Endothelial cell of umbilical vein (primary cell): ENCODE measurements around the gene TFDP1. TPM values are rescaled to one million over a fixed set of nuclear protein-coding genes. Genes with fewer than 3 reads are reported as not detected.
A peak's percentile ranks its signal among the peaks of the same experiment; 100 is the strongest.

Experiments used
- BruUV-seq: library from RNA; stranded (reverse); fragments of 400-500 nt; replicated peaks from 2 replicates; lab custom pipeline; 2021; lab: Mats Ljungman, UMichigan
- CTCF ChIA-PET: fragments of 300-600, 350-600 bp; sonication (Branson Sonifier 250); formaldehyde crosslinking; loops from one replicate; lab custom pipeline; 2021; ENCODE audit warnings: antibody characterized with exemption, inconsistent platforms; lab: Charles Lee
- POLR2A ChIA-PET: fragments of 300-600, 350-600 bp; sonication (Branson Sonifier 250); formaldehyde crosslinking; loops from one replicate; lab custom pipeline; 2021; ENCODE audit warnings: antibody characterized with exemption, inconsistent platforms; lab: Charles Lee
- DNase-seq: peaks from one replicate; pipeline ENCODE4 v3.0.0-alpha.2; 2011; ENCODE audit warnings: low read depth, low spot score
- FAIRE-seq: peaks from 2 replicates; lab custom pipeline; 2011; peaks lifted over from hg19 to GRCh38; lab: Jason Lieb, UNC
- H2AFZ ChIP-seq: 2 replicates; pipeline ENCODE4 v1.6.0; 2012; ENCODE audit warnings: low read depth, low read length, control low read depth, inconsistent platforms
- H3K27ac ChIP-seq: 2 replicates; pipeline ENCODE4 v1.5.1; 2011; ENCODE audit warnings: low read depth, mild to moderate bottlenecking, control low read depth, low read length, moderate library complexity; ENCODE audit not compliant: insufficient read depth
- H3K27me3 ChIP-seq, 2 experiments: 2 replicates each; pipeline versions ENCODE4 v1.6.0 to v1.6.1; 2011; ENCODE audit warnings: low read length in 2 of 2, mixed read lengths in 1 of 2; ENCODE audit not compliant: control insufficient read depth in 2 of 2, insufficient read depth in 2 of 2
- H3K36me3 ChIP-seq, 2 experiments: 2 replicates in 1 of 2; 3 replicates in 1 of 2; pipeline ENCODE4 v1.5.1; 2011; ENCODE audit warnings: low read length in 2 of 2, mild to moderate bottlenecking in 1 of 2, moderate library complexity in 1 of 2; ENCODE audit not compliant: control insufficient read depth in 2 of 2, insufficient read depth in 2 of 2; ENCODE audit errors: extremely low read depth in 1 of 2
- H3K4me1 ChIP-seq: 3 replicates; pipeline ENCODE4 v1.5.1; 2011; ENCODE audit warnings: mild to moderate bottlenecking, low read length; ENCODE audit not compliant: control insufficient read depth, insufficient read depth; ENCODE audit errors: extremely low read depth
- H3K4me2 ChIP-seq: 2 replicates; pipeline ENCODE4 v1.6.1; 2011; ENCODE audit warnings: low read length, control low read depth, mixed read lengths; ENCODE audit not compliant: insufficient read depth
- H3K4me3 ChIP-seq, 3 experiments: fragments of 200-600 bp in 1 of 3; sonication (generic), shearing (Covaris generic) in 1 of 3; replicated peaks in 1 of 3; 2 replicates each; pipeline ENCODE4 v1.5.1; 2011 to 2016; ENCODE audit warnings: control low read depth in 3 of 3, low read length in 3 of 3, mild to moderate bottlenecking in 2 of 3, inconsistent platforms in 1 of 3, low read depth in 1 of 3, moderate library complexity in 1 of 3; ENCODE audit not compliant: insufficient read depth in 1 of 3
- H3K79me2 ChIP-seq: 2 replicates; pipeline ENCODE4 v1.6.0; 2012; ENCODE audit warnings: low read length, inconsistent platforms; ENCODE audit not compliant: control insufficient read depth, insufficient read depth
- H3K9ac ChIP-seq: replicated peaks from 2 replicates; pipeline ENCODE3; 2011; ENCODE audit warnings: low read length, control low read depth; ENCODE audit not compliant: insufficient read depth; ENCODE audit errors: extremely low read depth
- H3K9me1 ChIP-seq: replicated peaks from 3 replicates; pipeline ENCODE4 v1.6.0; 2011; ENCODE audit warnings: mild to moderate bottlenecking, low read length; ENCODE audit not compliant: control insufficient read depth, insufficient read depth; ENCODE audit errors: extremely low read depth
- H3K9me3 ChIP-seq: replicated peaks from 2 replicates; pipeline ENCODE4 v1.5.1; 2012; ENCODE audit warnings: low read length, inconsistent platforms; ENCODE audit not compliant: control insufficient read depth, insufficient read depth
- H4K20me1 ChIP-seq: replicated peaks from 2 replicates; pipeline ENCODE3; 2011; ENCODE audit warnings: mild to moderate bottlenecking, low read length; ENCODE audit not compliant: control insufficient read depth, insufficient read depth; ENCODE audit errors: extremely low read depth
- CTCF ChIP-seq, 2 donors: IDR thresholded peaks; 1 replicate in 1 of 2; 2 replicates in 1 of 2; pipeline ENCODE4 v1.5.1; 2011; ENCODE audit warnings: low read length in 2 of 2, mild to moderate bottlenecking in 2 of 2, moderate library complexity in 2 of 2, control low read depth in 1 of 2, inconsistent platforms in 1 of 2, low read depth in 1 of 2; ENCODE audit not compliant: insufficient read depth in 1 of 2; ENCODE audit errors: extremely low read depth in 1 of 2
- EZH2 ChIP-seq: IDR thresholded peaks from 2 replicates; pipeline ENCODE4 v1.6.1; 2012; ENCODE audit warnings: borderline replicate concordance, low read depth, mild to moderate bottlenecking, moderate library complexity, low read length, inconsistent platforms; ENCODE audit not compliant: severe bottlenecking
- FOS ChIP-seq: IDR thresholded peaks from 2 replicates; pipeline ENCODE4 v1.6.1; 2011; ENCODE audit warnings: mild to moderate bottlenecking, low read length, moderate library complexity, borderline replicate concordance; ENCODE audit not compliant: insufficient read depth
- GATA2 ChIP-seq: IDR thresholded peaks from 2 replicates; pipeline ENCODE4 v1.7.0; 2011; ENCODE audit warnings: low read depth, mild to moderate bottlenecking, moderate library complexity, mixed read lengths, low read length; ENCODE audit not compliant: insufficient read length, insufficient read depth
- JUN ChIP-seq: IDR thresholded peaks from 2 replicates; pipeline ENCODE4 v1.6.1; 2011; ENCODE audit warnings: borderline replicate concordance, low read depth; ENCODE audit not compliant: insufficient read length, insufficient read depth
- MAX ChIP-seq: IDR thresholded peaks from 2 replicates; pipeline ENCODE4 v1.6.1; 2011; ENCODE audit not compliant: insufficient read depth, insufficient read length
- MYC ChIP-seq: IDR thresholded peaks from one replicate; pipeline ENCODE4 v1.6.1; 2011; ENCODE audit warnings: mild to moderate bottlenecking, low read depth, low read length
- POLR2A ChIP-seq: IDR thresholded peaks from 2 replicates; pipeline ENCODE4 v1.6.1; 2012; ENCODE audit warnings: low read depth, mild to moderate bottlenecking, control low read depth, low read length
- POLR2AphosphoS5 ChIP-seq: IDR thresholded peaks from 2 replicates; pipeline ENCODE4 v1.6.1; 2012; ENCODE audit warnings: low read depth, mild to moderate bottlenecking, control low read depth, low read length, moderate library complexity; ENCODE audit not compliant: insufficient read depth
- dilution Hi-C: fragments of 300-500 bp; cut with MboI; formaldehyde crosslinking; loops from one replicate; pipeline ENCODE4 v1.15.0; 2019; ENCODE audit warnings: low sequenced_read_pairs; ENCODE audit not compliant: extremely low pct_ligation_motif_present
- intact Hi-C: fragments of 100-400 bp; cut with micrococcal nuclease; formaldehyde crosslinking; loops from one replicate; pipeline ENCODE4 v1.10.0; 2022
- polyA plus RNA-seq, 4 experiments: library from polyadenylated mRNA; depleted of rRNA in 3 of 4; stranded (reverse) in 3 of 4; unstranded in 1 of 4; fragments of >200 nt; gene quantifications; 2 replicates each; pipeline versions ENCODE4 v1.2.1 to v1.2.3, GENCODE V29; 2011 to 2012; ENCODE audit warnings: missing spikeins in 1 of 4
- total RNA-seq: library from RNA; stranded (reverse); gene quantifications from 2 replicates; pipeline ENCODE4 v1.2.3, GENCODE V29; 2021

Gene TFDP1
- total and polyA plus RNA-seq, 2 donors (not counting 3 experiments of a cell fraction or from before 2014, with no cell fraction given) = 64.3 to 137 TPM

GRCh38 chr13:113625965-113626721 lies 41.6 kb downstream of the TFDP1 start:
- CTCF ChIA-PET = interaction anchor here (1.3 kb wide), 1 partner anchor 321 kb away, joined by 3 read pairs; no protein-coding TSS in a partner anchor
- FAIRE-seq (no peak), DNase-seq (peak; percentile 25)
- Histone ChIP-seq H4K20me1 (peaks cover 2% of the 10 kb centered on the region), H3K9me1 (no peaks in the 10 kb centered on the region), H3K4me3 (no peak overlapping the region), H3K27ac (no peak overlapping the region), H3K9ac (no peak overlapping the region), H2AFZ (no peak overlapping the region), H3K79me2 (peaks cover 64% of the 10 kb centered on the region), H3K27me3 (no peaks in the 10 kb centered on the region), H3K4me1 (peaks cover 7% of the 10 kb centered on the region), H3K36me3 (peaks cover 0 to 10% of the 10 kb centered on the region in 2 experiments), H3K4me2 (no peak overlapping the region), H3K9me3 (no peaks in the 10 kb centered on the region)
- dilution Hi-C loops (no loop called here), intact Hi-C loops (no loop called here)
- BruUV-seq = no TSS peak
- POLR2A ChIA-PET = no interaction called here
- TF ChIP-seq MYC (no peak), CTCF (IDR thresholded peaks at IDR 0.05; ENCODE audit: extremely low read depth in 1 of 2, insufficient read depth in 1 of 2, low read depth in 1 of 2, low read length in 2 of 2) (no peak), EZH2 (no peak), JUN (no peak), POLR2A (no peak), FOS (no peak), GATA2 (no peak), POLR2AphosphoS5 (no peak), MAX (no peak)
